Thymus (tissue), 2 donors: Measurements from ENCODE around the gene OLFM2. TPM values are rescaled to one million over a fixed set of nuclear protein-coding genes. Genes with fewer than 3 reads are reported as not detected.

ENCODE experiments used
- polyA plus RNA-seq: library from polyadenylated mRNA; stranded (reverse); fragments of 200-250 nt; gene quantifications from one replicate; pipeline ENCODE4 v1.2.3, GENCODE V29; 2013
- total RNA-seq: library from RNA; stranded (reverse); fragments of 120-200 nt; gene quantifications from one replicate; pipeline ENCODE4 v1.2.4, GENCODE V29; 2013
- donor health status: healthy.

The OLFM2 gene
- total and polyA plus RNA-seq, 2 donors: 10.4 to 14.3 TPM

Other genes with a start within 250 kb of the OLFM2 start
- gene ZNF846, start 167.8 kb downstream of the OLFM2 start, total RNA-seq: 10.1 TPM
- gene ZNF846, start 167.8 kb downstream of the OLFM2 start, polyA plus RNA-seq: 23.1 TPM
- gene FBXL12, start 117.4 kb downstream of the OLFM2 start, total RNA-seq: 28.4 TPM
- 40.1 TPM for gene FBXL12, start 117.4 kb downstream of the OLFM2 start, polyA plus RNA-seq
- 577 TPM for gene UBL5, start 108.6 kb downstream of the OLFM2 start, total RNA-seq
- 749 TPM for gene UBL5, start 108.6 kb downstream of the OLFM2 start, polyA plus RNA-seq
- 118 TPM for gene PIN1, start 101.2 kb downstream of the OLFM2 start, total RNA-seq
- gene PIN1, start 101.2 kb downstream of the OLFM2 start, polyA plus RNA-seq: 87.5 TPM
- 1.6 TPM for gene COL5A3, start 74.0 kb upstream of the OLFM2 start, total RNA-seq
- gene COL5A3, start 74.0 kb upstream of the OLFM2 start, polyA plus RNA-seq: 10.7 TPM
- gene RDH8, start 77.0 kb upstream of the OLFM2 start, total RNA-seq: not detected
- gene RDH8, start 77.0 kb upstream of the OLFM2 start, polyA plus RNA-seq: 0.14 TPM
- 22.8 TPM for gene SHFL, start 149.8 kb upstream of the OLFM2 start, total RNA-seq
- gene SHFL, start 149.8 kb upstream of the OLFM2 start, polyA plus RNA-seq: 55.6 TPM
- gene ANGPTL6, start 166.2 kb upstream of the OLFM2 start, total RNA-seq: 2.3 TPM
- 4.7 TPM for gene ANGPTL6, start 166.2 kb upstream of the OLFM2 start, polyA plus RNA-seq
- 31.5 TPM for gene PPAN, start 169.8 kb upstream of the OLFM2 start, total RNA-seq
- gene PPAN, start 169.8 kb upstream of the OLFM2 start, polyA plus RNA-seq: 54.9 TPM
- 5.6 TPM for gene P2RY11, start 175.2 kb upstream of the OLFM2 start, total RNA-seq
- gene P2RY11, start 175.2 kb upstream of the OLFM2 start, polyA plus RNA-seq: 14.5 TPM
- 219 TPM for gene EIF3G, start 183.4 kb upstream of the OLFM2 start, total RNA-seq
- 188 TPM for gene EIF3G, start 183.4 kb upstream of the OLFM2 start, polyA plus RNA-seq